CD4-positive, alpha-beta T cell treated with Interleukin-6 for 4 hours (primary cell): ENCODE measurements around the gene SNRPN.
A peak's percentile ranks its signal among the peaks of the same experiment; 100 is the strongest.
"Not testable (repeated sequence)": the region's sequence is repeated elsewhere in the genome, so short reads cannot be mapped to it uniquely, and the experiment has no call there.

Source experiments
- DNase-seq: peaks from one replicate; pipeline ENCODE4 v3.0.0-alpha.2; 2020; ENCODE audit warnings: mixed read lengths

The SNRPN gene

DNA sequence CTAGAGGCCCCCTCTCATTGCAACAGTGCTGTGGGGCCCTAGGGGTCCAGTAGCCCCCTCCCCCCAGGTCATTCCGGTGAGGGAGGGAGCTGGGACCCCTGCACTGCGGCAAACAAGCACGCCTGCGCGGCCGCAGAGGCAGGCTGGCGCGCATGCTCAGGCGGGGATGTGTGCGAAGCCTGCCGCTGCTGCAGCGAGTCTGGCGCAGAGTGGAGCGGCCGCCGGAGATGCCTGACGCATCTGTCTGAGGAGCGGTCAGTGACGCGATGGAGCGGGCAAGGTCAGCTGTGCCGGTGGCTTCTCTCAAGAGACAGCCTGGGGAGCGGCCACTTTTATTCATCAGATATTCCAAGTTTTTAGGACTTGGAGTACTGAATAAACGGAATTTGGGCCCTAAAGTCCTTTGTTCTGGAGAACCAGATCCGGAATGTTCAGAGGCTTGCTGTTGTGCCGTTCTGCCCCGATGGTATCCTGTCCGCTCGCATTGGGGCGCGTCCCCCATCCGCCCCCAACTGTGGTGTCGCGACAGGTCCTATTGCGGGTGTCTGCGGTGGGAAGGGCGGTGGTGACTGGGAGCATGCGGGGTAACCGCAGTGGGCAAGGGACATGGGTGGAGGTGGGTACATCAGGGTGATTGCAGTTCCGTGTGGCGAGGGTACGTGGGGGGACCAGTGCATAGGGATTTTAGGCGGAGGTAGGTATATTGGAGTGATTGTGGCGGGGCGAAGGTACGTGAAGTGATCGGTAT, at the start of gene SNRPN, which contains the start of gene SNURF:
TSS of gene SNRPN (plus strand) at position 205 of the 748 bp plus-strand sequence. CDS start 19,467 bp downstream, outside the sequence.
TSS of gene SNURF (plus strand) at position 205 of the 748 bp plus-strand sequence. CDS start at position 267, 62 bp downstream.
- peak; percentile 75 for DNase-seq

DNA sequence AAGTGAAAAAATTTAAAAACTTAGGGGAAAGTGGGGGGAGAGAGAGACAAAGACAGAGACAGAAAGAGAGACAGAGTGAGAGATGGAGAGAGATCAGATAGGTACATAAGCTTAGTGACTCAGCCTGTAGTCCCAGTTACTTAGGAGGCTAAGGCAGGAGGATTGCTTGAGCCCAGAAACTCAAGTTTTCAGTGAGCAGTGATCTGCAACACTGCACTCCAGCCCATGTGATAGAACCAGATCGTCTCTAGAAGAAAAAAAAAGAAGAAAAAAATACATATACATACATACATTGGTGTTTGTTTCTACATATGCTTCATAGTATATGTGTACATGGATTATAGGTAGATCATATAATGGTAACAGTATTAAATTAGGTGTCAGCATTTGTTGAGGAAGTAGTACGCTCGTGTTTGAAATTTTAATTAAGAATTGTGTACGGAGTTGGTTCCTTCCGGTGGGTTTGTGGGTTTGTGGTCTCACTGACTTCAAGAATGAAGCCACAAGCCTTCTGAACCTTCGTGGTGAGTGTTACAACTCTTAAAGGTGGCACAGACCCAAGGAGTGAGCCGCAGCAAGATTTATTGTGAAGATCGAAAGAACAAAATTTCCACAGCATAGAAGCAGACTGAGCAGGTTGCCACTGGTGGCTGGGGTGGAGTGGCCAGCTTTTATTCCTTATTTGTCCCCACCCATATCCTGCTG, 38.3 kb upstream of the SNRPN start:
- DNase-seq: no peak

DNA sequence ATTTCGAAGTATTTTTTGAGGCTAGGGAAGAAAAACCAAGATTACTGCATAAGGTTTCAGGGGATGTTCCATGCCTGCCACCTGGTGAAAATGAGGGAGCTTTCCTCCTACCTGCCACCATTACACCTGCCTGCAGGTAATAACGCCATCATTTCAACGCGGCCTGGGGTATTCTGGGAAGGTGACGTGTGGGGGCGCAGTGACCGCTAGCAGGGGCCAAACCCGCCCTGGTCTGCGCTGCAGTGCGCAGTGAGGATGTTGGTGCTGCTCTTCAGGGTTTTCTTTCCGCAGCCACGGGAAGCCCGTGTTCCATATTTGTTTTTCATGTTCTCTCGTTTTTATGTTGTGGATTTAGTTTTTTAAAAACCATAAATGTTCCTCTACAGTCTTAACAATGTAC, 37.4 kb upstream of the SNRPN start:
- no peak for DNase-seq

DNA sequence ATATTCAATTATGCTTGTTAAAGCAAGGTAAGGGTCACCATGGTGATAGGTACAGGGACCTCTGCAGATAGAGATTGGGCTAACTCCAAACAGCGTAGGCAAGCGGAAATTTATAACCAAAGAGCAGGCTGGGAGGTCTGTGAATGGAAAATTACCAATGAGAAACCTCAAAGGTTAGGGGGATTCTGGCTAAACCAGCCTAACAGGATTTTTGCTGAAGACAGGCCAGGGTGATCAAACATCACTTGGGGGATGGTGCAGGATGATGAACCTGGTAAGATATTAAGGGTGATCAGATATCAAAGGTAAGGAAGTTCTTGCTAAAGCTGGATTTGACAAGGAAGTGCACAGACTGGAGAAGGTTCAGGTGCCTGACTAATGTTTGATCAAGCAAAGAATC, 35.3 kb upstream of the SNRPN start:
- no peak for DNase-seq

DNA sequence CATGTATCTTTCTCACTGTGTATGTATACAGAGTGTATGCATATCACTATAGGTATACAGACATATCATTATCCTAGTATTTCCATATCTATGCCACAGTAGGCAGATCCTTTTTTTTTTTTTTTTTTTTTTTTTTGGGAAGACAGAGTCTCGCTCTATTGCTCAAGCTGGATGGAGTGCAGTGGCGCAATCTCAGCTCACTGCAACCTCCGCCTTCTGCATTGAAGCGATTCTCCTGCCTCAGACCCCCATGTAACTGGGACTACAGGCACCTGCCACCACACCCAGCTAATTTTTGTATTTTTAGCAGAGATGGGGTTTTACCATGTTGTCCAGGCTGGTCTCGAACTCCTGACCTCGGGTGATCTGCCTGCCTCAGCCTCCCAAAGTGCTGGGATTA, 32.0 kb upstream of the SNRPN start:
- not testable (repeated sequence) for DNase-seq

DNA sequence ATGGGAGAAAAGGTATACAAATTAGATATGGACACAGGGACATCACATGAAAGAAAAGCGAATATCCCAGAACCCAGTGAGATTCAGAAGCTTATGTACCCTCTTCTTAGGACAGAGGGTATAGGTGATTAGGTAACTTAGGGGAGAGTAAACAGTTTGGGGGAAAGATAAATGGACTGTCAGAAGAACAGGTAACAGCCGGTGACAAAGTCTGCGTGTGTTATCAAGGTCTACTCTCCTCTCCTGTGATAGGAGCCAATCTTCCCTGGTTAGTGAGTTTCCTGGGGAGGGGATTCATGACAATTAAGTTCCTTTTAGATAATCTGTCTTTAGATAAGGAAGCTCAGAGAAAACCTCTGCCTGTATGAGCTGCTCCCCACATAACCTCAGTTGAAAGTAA, 30.6 kb upstream of the SNRPN start:
- no peak for DNase-seq

DNA sequence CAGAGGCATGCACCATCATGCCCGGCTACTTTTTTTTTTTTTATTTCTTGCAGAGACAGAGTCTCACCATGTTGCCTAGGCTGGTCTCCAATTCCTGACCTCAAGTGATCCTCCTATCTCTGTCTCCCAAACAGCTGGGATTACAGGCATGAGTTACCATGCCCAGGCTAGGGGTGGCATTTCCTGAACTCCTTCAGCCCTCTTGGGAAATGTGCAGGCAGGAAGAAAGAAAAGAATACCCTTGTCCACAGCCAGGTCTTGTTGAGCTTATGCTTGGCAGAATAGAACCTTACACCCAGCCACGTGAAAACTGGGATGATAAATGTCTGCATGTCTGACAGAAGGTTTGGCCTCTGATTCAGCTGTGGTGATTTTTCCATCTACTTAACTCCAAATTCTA, 30.2 kb upstream of the SNRPN start:
- no peak for DNase-seq

DNA sequence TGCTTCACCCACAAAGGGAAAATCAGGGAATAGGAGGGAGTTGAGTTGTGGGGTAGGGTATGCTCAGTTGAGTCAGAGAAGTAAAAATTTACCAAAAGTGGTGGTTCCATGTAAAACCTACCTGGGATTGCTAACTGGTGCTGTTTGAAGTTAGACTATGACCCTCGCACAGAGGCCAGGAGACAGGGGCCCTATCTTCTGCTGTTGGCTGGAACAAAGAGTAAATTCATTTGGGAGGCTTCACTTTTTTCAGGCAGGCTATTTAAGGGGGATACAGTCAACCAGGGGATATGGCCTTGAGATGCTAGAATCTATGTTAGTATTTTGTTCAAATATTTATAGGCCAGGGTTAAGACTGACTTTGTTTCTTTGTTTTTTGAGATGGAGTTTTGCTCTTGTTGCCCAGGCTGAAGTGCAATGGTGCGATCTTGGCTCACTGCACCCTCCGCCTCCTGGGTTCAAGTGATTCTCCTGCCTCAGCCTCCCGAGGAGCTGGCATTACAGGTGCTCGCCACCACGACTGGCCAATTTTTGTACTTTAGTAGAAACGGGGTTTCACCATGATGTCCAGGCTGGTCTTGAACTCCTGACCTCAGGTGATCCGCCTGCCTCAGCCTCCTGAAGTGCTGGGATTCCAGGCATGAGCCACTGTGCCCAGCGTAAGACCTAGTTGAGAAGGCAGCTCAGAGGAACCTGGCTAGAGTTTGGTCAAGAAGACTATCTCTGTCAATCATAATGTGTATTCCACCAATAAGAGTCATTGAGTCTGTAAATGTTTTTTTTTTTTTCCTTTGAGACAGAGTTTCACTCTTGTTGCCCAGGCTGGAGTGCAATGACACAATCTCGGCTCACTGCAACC, 22.7 kb upstream of the SNRPN start:
- not testable (repeated sequence) for DNase-seq

DNA sequence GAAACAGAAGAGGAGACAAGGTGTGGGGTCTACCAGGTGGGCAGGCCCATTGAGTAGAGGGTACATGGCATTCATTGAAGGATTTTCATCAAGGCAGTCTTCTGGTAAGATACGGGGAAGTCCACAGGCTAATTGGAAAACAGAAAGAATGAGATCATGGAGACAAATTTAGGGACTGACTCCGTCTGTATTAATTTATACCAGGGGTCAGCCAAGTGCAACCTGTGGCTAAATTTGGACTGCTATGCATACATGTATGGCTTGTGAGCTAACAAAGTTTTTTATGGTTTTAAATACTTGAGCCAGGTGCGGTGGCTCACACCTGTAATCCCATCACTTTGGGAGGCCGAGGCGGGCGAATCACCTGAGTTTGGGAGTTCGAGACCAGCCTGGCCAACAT, 21.1 kb upstream of the SNRPN start:
- DNase-seq: no peak

DNA sequence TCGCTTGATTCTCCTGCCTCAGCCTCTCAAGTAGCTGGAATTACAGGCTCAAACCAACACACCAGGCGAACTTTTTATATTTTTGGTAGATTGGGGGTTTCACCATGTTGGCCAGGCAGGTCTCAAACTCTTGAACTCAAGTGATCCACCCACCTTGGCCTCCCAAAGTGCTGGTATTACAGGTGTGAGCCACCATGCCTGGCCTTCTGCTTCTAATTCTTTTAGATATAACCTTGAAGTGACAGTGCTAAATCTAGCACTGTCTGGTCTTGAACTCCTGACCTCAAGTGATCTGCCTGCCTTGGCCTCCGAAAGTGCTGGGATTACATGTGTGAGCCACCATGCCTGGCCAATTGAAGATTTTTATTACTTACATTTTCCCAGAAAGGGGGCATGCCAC, 16.6 kb upstream of the SNRPN start:
- DNase-seq: not testable (repeated sequence)

DNA sequence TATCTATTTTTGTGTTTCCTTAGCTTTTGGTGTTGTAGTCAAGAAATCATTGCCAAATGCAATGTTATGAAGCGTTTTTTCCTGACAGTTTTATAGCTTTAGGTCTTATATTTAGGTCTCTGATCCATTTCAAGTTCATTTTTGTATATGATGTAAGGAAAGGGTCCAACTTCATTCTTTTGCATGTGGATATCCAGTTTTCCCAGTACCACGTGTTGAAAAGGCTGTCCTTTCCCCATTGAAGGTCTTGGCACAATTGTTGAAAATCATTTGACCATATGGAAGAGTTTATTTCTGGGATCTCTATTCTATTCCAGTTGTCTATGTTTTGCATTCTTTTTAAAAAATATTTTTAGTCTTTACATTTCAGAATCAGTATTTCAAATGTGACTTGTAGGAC, 14.6 kb upstream of the SNRPN start:
- DNase-seq: no peak

DNA sequence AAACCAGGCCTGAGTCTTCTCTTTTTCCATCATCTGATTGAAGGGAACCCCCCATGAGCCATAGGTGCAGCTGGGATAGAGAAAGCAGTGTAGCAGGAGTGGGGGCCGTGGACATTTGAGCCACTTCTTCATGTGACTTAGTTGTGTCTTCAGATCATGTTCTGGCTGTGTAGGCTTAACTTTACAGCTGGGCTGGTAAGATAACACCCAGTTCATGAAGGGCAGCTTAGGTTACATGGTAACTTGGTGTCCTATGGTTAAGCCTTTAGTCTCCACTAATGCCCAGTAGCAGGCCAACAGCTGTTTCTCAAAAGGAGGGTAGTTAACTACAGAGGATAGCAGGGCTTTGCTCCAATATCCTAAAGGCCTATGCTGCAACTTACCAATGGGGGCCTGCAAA, 11.4 kb upstream of the SNRPN start:
- DNase-seq: no peak

DNA sequence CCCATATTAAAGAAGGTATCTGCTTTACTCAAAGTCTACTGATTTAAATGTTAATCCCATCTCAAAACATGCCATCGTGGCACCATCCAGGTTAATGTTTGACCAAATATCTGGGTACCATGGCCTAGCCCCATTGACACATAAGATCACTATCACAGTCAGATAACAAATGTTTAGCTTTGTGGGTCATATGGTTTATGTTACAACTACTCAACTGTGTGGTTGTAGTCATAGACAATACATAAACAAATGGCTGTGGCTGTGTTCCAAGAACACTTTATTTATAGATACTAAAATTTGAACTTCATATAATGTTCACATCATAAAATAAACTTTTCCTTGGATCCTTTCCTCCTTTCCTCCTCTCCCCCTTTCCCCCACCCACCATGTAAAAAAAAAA, 9.8 kb upstream of the SNRPN start:
- no peak for DNase-seq

DNA sequence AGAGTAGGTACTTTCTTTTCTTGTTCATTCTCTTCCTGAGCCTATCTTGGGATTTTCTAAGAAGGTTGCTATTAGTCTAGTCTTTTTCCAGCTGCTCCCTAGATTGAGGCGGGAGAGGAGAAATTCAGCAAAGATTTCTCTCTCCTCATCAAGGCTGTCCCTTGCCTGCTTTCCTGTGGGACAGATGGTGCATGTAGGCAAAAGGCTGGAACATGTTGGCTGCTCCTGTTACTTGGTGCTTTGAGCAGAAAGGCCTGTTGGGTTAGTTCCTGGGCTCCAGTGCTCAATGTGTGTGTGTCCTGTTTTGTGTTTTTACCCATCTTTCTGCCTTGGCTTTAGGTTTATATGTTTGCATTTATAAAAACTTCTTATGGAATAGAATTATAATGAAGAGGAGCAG, 9.1 kb upstream of the SNRPN start:
- DNase-seq: no peak

DNA sequence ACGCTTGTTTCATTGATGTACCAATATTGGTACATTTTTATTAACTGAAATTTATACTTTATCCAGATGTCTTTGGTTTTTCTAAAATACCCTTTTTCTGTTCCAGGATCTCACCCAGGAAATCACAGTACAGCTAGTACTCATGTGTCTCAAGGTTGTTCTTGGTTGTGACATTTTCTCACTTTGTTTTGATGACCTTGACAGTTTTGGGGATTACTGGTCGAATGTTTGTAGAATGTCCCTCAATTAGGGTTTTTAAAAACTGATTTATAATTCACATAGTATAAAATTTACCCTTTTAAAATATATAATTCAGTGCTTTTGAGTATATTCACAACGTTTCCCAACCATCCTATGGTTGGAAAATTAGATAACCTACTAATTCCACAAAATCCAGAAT, 6.3 kb upstream of the SNRPN start:
- no peak for DNase-seq

DNA sequence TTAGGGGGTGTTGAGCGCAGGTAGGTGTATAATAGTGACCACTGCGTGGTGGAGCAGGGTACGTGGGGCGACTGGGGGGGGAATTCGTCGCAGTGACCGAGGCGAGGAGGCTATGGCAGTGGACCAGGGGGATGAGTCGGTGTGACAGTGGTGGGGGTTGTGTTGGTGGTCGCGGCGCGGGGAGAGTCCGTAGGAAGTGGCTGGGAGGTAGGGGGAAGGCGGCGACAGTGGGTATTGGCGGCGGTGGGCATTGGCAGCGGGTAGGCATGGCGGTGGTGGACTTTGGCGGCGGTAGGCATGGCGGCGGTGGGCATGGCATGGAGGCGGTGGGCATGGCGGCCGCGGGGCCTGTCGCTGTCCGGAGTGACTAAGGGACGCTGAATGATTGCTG, 739 bp downstream of the SNRPN start:
- DNase-seq: peak; percentile 37

DNA sequence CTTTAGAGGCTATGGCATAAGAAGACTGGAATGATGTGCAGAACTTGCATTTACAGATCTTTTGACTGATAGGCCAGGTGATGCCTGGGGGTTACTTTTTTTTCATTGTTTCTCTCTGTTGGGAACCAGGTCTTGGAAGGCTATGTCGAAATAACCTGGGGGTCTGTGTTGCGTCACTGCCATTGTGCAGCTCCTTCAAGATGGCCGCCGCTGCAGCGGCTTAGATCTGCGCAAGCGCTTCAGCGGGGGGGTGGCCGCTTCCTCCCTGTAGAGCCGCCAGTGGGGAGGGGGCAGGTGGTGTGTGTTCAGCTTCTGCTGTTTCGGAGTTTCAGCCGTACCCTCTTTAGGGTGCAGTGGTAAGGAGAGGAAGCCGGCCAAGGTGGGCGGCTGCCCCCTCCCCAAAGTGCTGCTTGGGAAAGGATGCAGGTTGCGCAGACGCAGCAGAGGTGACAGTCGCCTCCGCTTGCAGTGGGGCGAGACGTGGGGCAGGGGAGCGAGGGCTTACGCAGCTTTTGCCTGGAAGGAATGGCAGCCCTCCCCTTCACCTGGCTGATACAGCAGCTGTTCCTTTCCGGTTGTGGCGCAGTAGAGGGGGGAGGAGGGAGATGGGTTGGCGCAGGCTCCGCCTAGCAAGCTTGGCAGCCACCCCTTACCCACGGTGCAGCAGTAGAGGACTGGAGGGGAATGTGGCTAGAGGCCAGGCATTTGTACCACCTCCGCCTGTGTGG, 1.5 kb downstream of the SNRPN start:
- peak; percentile 84 for DNase-seq

DNA sequence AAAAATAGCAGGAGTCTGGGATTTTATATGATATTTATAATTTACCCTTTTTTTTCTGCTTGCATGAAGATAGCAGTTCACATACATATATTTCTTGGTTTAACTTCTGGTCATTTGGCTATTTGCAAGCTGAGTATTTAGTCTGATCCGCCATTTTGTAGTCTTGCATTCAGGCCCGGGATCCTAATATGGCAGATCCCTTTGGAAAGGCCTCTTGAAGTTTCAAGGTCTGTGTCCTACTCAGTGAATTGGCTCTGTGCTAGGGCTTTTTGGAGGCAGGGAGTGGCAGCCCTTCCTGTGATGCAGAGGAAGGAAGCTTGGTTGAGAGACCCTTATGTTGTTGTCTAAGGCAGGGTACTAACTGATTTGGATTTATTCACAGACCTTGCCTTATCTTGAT, 2.9 kb downstream of the SNRPN start:
- DNase-seq: no peak

DNA sequence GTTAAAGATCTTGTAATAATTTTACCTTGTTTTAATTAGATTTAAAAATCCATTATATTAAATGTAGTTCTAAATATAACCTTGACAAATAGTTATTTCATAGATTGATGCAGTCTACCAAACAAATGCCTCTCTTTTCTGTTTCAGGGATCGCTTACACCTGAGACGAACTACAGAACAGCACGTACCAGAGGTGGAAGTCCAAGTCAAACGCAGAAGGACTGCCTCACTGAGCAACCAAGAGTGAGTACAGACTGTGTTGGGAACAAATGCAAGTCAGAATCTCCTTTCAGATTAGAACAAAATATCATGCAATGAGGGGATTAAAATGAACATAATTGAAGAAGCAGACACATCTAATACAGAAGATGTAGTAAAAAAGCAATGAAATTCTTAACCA, 7.2 kb downstream of the SNRPN start:
- DNase-seq: no peak

DNA sequence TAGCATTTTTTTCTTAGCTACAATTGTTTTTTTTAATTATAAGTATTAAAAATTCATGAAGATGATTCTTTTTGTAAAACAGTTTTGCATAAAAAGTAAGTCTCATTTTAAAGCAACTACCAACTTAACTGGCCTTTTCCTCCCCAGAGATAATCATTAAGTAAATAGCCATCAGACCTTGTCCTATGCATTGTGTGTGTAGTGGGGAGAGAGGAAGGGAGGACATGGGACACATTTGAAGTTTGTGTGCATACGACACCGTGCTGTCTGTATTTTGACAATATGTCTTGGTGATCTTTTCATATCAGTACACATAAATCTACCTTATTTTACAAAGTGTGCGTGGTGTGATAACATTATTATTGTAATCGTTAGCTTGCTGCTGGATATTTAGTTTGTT, 8.1 kb downstream of the SNRPN start:
- DNase-seq: no peak

DNA sequence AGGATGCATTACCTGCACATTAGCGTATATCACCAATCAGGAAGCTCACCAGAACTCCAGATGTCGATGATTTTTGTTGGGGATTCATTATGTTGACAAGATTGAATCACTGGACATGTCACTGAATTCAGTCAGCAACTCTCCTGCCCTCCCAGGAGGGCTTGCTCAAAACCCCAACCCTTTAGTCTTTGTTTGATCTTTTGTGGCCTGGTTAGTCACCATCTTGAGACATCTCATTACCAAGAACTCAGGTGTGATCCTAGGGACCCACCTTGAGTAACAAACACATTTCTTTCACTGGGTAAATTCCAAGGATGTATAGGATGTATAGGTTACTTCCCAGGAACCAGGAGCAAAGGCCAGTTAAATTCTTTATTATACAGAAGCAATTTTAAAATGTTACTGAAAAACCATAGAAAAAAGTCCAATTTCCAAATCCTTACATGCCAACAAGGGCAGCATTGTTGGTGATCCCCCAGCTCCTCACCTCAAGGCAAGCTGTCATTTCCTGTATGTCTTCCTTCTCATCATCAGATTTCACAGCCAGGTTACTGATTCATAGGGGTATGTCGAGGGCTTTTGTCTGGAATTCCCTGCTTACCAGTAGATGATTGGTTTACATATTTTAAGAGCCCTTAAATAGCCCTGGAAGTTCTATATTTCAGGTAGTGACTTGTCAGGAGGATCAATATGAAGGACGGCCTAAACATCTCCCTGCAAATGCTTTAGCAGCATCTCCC, 11.7 kb downstream of the SNRPN start:
- DNase-seq: no peak

DNA sequence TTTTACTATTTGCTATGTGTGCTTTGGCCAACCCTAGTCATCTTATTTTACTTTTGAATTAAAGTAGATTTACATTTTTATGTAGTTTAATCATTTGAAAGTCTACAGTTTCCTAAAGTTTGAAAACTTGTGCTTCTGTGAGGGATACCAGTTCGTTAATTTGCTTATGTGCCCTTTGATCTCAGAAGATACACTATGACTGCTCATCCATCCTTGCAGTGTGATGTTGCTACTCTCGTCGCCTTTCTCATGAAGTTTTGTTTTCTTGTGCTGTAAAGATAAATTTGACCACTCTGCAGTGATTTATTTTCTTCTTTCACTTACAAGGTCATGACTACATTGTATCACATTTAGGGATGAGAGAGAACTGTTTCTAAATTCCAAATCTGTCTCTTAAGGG, 16.3 kb downstream of the SNRPN start:
- DNase-seq: no peak
